Measurements from ENCODE around the gene TACC2. TPM values are rescaled to one million over a fixed set of nuclear protein-coding genes. Genes with fewer than 3 reads are reported as not detected.
A peak's percentile ranks its signal among the peaks of the same experiment; 100 is the strongest.

The TACC2 gene
- total and polyA plus RNA-seq, 7 donors, result 44.0 to 439 (median 313) TPM

- WGBS, 3 donors, result 8 to 12% (median 10%) methylated on average over 21 of the region's 21 CpGs
- ATAC-seq (peak in 1 of 4 donors; percentile 29), DNase-seq (no peak)
- H3K4me3 ChIP-seq, result peak overlapping the region; percentile 75
- no peaks in the 10 kb centered on the region for H3K27me3 ChIP-seq (ENCODE audit: insufficient read depth in 3 of 3, low read length in 2 of 3)
- intact Hi-C loops (cut with DNase I), result loop anchor here (2.0 to 10.0 kb wide), 3 partner anchors 45 to 141 kb away; partner anchors contain the start of gene ATE1 (in 2 of the 2)
- TF ChIP-seq, protein P1, sequence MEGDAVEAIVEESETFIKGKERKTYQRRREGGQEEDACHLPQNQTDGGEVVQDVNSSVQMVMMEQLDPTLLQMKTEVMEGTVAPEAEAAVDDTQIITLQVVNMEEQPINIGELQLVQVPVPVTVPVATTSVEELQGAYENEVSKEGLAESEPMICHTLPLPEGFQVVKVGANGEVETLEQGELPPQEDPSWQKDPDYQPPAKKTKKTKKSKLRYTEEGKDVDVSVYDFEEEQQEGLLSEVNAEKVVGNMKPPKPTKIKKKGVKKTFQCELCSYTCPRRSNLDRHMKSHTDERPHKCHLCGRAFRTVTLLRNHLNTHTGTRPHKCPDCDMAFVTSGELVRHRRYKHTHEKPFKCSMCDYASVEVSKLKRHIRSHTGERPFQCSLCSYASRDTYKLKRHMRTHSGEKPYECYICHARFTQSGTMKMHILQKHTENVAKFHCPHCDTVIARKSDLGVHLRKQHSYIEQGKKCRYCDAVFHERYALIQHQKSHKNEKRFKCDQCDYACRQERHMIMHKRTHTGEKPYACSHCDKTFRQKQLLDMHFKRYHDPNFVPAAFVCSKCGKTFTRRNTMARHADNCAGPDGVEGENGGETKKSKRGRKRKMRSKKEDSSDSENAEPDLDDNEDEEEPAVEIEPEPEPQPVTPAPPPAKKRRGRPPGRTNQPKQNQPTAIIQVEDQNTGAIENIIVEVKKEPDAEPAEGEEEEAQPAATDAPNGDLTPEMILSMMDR (IDR thresholded peaks at IDR 0.05), result no peak
- peaks cover 3 to 35% of the 10 kb centered on the region in 2 donors for H3K36me3 ChIP-seq (ENCODE audit: insufficient read depth in 1 of 2, low read depth in 1 of 2)
- no peaks in the 10 kb centered on the region for H3K9me3 ChIP-seq
- peak overlapping the region; percentile 89 for H3K27ac ChIP-seq
- peaks cover 14% of the 10 kb centered on the region for H3K4me1 ChIP-seq
Measured at GRCh38 chr10:121974019-121974534, 14.9 kb upstream of the TACC2 start.

- WGBS, 3 donors, result 0 to 1% (median 0%) methylated on average over 67 to 101 of the region's 101 CpGs
- H3K4me1 ChIP-seq, result peaks cover 14% of the 10 kb centered on the region
- peak; percentile 84 to 93 for DNase-seq
- H3K27ac ChIP-seq, result peak within 1 kb of the TSS; percentile 89
- no peaks in the 10 kb centered on the region for H3K27me3 ChIP-seq (ENCODE audit: insufficient read depth in 3 of 3, low read length in 2 of 3)
- peak; percentile 89 to 94 (median 90) for ATAC-seq
- peak within 1 kb of the TSS; percentile 75 for H3K4me3 ChIP-seq
- H3K9me3 ChIP-seq, result no peaks in the 10 kb centered on the region
- intact Hi-C loops (cut with DNase I), result loop anchor here (2.0 to 10.0 kb wide), 4 partner anchors 46 to 140 kb away; partner anchors contain the start of gene ATE1 (in 2 of the 2)
- TF ChIP-seq, protein P1 (IDR thresholded peaks at IDR 0.05), result no peak
- H3K36me3 ChIP-seq (ENCODE audit: insufficient read depth in 1 of 2, low read depth in 1 of 2), result peaks cover 3 to 29% of the 10 kb centered on the region in 2 donors
Measured at GRCh38 chr10:121974535-121975294, 14.2 kb upstream of the TACC2 start, which contains the start of gene NSMCE4A. NSMCE4A (minus strand) TSS chr10:121975217; CDS start chr10:121975165, 52 bp downstream.

GRCh38 chr10:121975295-121976086 is 13.5 kb upstream of the TACC2 start:
- ATAC-seq (peak; percentile 10 to 35 (median 24)), DNase-seq (no peak)
- Histone ChIP-seq H3K4me1 (peaks cover 14% of the 10 kb centered on the region), H3K27me3 (ENCODE audit: insufficient read depth in 3 of 3, low read length in 2 of 3) (no peaks in the 10 kb centered on the region), H3K27ac (peak overlapping the region; percentile 89), H3K36me3 (ENCODE audit: insufficient read depth in 1 of 2, low read depth in 1 of 2) (peaks cover 1 to 21% of the 10 kb centered on the region in 2 donors), H3K9me3 (no peaks in the 10 kb centered on the region), H3K4me3 (peak overlapping the region; percentile 75)
- intact Hi-C loops (cut with DNase I), result loop anchor here in 1 of 2 donors (2.0 to 10.0 kb wide), 3 partner anchors 47 to 139 kb away; partner anchors contain the start of gene ATE1
- 36 to 60% (median 45%) methylated on average over 15 to 21 of the region's 21 CpGs for WGBS, 3 donors
- TF ChIP-seq, protein P1 (IDR thresholded peaks at IDR 0.05), result peak; percentile 64

GRCh38 chr10:121976607-121977006 is 12.4 kb upstream of the TACC2 start:
- no peak for DNase-seq
- WGBS, 3 donors, result 76 to 91% (median 76%) methylated on average over 6 of the region's 6 CpGs
- TF ChIP-seq, protein P1 (IDR thresholded peaks at IDR 0.05), result no peak

More at GRCh38 chr10:121976607-121977006, 12.4 kb upstream of the TACC2 start:
- no peaks in the 10 kb centered on the region for H3K27me3 ChIP-seq (ENCODE audit: insufficient read depth in 3 of 3, low read length in 2 of 3)
- H3K36me3 ChIP-seq (ENCODE audit: insufficient read depth in 1 of 2, low read depth in 1 of 2), result peaks cover 0 to 14% of the 10 kb centered on the region in 2 donors
- H3K27ac ChIP-seq, result no peak overlapping the region
- no peaks in the 10 kb centered on the region for H3K9me3 ChIP-seq
- intact Hi-C loops (cut with DNase I), result loop anchor here in 1 of 2 donors (5.0 to 10.0 kb wide), 2 partner anchors 66 to 138 kb away; no protein-coding TSS in a partner anchor
- peaks cover 14% of the 10 kb centered on the region for H3K4me1 ChIP-seq
- H3K4me3 ChIP-seq, result no peak overlapping the region
- ATAC-seq, result no peak

All from psoas muscle (tissue), 8 donors.